Osteoblast (primary cell): ENCODE data around the gene ADD1. TPM values are rescaled to one million over a fixed set of nuclear protein-coding genes. Genes with fewer than 3 reads are reported as not detected.

Experiments
- DNase-seq: peaks from one replicate; pipeline ENCODE4 v3.0.0; 2011; ENCODE audit warnings: low spot score, mixed read lengths; ENCODE audit not compliant: insufficient read length; ENCODE audit errors: missing footprints
- H2AFZ ChIP-seq: 2 replicates; pipeline ENCODE4 v1.6.0; 2011; ENCODE audit warnings: mild to moderate bottlenecking, low read length
- H3K27ac ChIP-seq: 2 replicates; pipeline ENCODE4 v1.5.1; 2011; ENCODE audit warnings: mild to moderate bottlenecking, low read depth, low read length, moderate library complexity
- H3K27me3 ChIP-seq: 2 replicates; pipeline ENCODE4 v1.6.0; 2012; ENCODE audit warnings: mild to moderate bottlenecking, control low read depth, inconsistent platforms, low read length, moderate library complexity; ENCODE audit not compliant: insufficient read depth
- H3K36me3 ChIP-seq: 2 replicates; pipeline ENCODE4 v1.5.1; 2011; ENCODE audit warnings: mild to moderate bottlenecking, low read length, control low read depth, moderate library complexity; ENCODE audit not compliant: insufficient read depth
- H3K4me1 ChIP-seq: 2 replicates; pipeline ENCODE4 v1.5.1; 2011; ENCODE audit warnings: mild to moderate bottlenecking, low read length, control low read depth, moderate library complexity; ENCODE audit not compliant: insufficient read depth
- H3K4me2 ChIP-seq: 2 replicates; pipeline ENCODE4 v1.6.0; 2011; ENCODE audit warnings: mild to moderate bottlenecking, low read length; ENCODE audit not compliant: insufficient read depth
- H3K4me3 ChIP-seq: fragments of 200-600 bp; sonication (generic); 3 replicates; pipeline ENCODE4 v1.5.1; 2012; ENCODE audit warnings: mild to moderate bottlenecking, low read length, inconsistent platforms; ENCODE audit not compliant: insufficient read depth
- H3K79me2 ChIP-seq: 2 replicates; pipeline ENCODE4 v1.6.0; 2012; ENCODE audit warnings: mild to moderate bottlenecking, low read length, control low read depth, inconsistent platforms; ENCODE audit not compliant: insufficient read depth
- H3K9me3 ChIP-seq: 2 replicates; pipeline ENCODE4 v1.5.1; 2011; ENCODE audit warnings: low read depth, low read length, control low read depth
- H4K20me1 ChIP-seq: 2 replicates; pipeline ENCODE4 v1.6.0; 2012; ENCODE audit warnings: mild to moderate bottlenecking, low read length, control low read depth; ENCODE audit not compliant: insufficient read depth
- total RNA-seq: library from RNA; depleted of rRNA; stranded (reverse); fragments of >200 nt; gene quantifications from 2 replicates; pipeline ENCODE4 v1.2.3, GENCODE V29; 2012
- TF ChIP-seq, protein P1 (sequence below): IDR thresholded peaks from 2 replicates; pipeline ENCODE4 v1.5.1; 2011; ENCODE audit warnings: mild to moderate bottlenecking, low read depth, low read length, moderate library complexity; ENCODE audit errors: extremely low read depth

Gene ADD1
- total RNA-seq, 1 donor = 200 TPM

GRCh38 chr4:2795893-2796848 lies 47.5 kb upstream of the ADD1 start:
- no peak overlapping the region for H2AFZ ChIP-seq
- peak; percentile 87 for DNase-seq

DNA sequence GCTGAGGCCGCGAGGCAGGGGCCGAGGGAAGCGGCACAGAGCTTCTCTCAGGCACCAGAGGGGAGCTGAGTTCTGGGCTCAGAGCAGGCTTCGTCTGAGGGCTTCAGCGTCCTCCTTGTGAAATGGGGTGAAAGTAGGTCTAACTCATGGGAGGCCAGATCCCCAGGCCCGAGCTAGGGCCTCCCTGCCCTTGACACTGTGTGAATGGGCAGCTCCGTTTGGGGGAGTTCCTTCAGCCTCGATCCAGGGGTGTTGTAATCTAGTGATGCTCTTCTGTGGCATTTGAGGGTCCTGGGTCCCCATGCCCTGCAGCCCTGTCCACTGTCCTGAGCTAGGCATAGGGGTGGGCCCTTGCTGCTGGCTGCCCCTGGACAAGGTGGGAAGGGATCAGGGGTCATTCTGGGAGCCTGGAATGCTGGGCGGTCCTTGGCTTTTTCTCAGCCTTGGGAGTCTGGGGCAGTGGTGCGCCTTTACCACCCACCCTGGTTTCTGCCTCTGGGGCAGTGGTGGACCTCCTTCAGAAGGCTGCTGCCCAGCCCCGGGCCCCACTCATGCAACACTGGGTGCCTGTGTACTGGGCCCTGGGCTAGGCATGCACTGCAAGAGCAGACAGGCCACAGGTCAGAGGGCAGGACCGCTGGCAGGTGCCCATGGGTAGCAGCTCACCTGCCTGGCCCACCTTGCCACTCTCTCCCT lies 46.6 kb upstream of the ADD1 start:
- Histone ChIP-seq H3K27ac (peak overlapping the region; percentile 56), H3K27me3 (no peaks in the 10 kb centered on the region), H3K79me2 (peaks cover 76% of the 10 kb centered on the region), H3K4me1 (peaks cover 49% of the 10 kb centered on the region), H3K4me2 (no peak overlapping the region), H4K20me1 (no peaks in the 10 kb centered on the region), H3K9me3 (no peaks in the 10 kb centered on the region), H3K4me3 (no peak overlapping the region), H3K36me3 (peaks cover 5% of the 10 kb centered on the region), H2AFZ (no peak overlapping the region)
- TF ChIP-seq, protein P1, sequence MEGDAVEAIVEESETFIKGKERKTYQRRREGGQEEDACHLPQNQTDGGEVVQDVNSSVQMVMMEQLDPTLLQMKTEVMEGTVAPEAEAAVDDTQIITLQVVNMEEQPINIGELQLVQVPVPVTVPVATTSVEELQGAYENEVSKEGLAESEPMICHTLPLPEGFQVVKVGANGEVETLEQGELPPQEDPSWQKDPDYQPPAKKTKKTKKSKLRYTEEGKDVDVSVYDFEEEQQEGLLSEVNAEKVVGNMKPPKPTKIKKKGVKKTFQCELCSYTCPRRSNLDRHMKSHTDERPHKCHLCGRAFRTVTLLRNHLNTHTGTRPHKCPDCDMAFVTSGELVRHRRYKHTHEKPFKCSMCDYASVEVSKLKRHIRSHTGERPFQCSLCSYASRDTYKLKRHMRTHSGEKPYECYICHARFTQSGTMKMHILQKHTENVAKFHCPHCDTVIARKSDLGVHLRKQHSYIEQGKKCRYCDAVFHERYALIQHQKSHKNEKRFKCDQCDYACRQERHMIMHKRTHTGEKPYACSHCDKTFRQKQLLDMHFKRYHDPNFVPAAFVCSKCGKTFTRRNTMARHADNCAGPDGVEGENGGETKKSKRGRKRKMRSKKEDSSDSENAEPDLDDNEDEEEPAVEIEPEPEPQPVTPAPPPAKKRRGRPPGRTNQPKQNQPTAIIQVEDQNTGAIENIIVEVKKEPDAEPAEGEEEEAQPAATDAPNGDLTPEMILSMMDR = no peak
- DNase-seq = peak; percentile 25

More at GRCh38 chr4:2795893-2796848, 47.5 kb upstream of the ADD1 start:
- Histone ChIP-seq H3K36me3 (peaks cover 5% of the 10 kb centered on the region), H3K27me3 (no peaks in the 10 kb centered on the region), H3K4me2 (no peak overlapping the region), H3K9me3 (no peaks in the 10 kb centered on the region), H3K4me3 (no peak overlapping the region), H4K20me1 (no peaks in the 10 kb centered on the region), H3K27ac (peak overlapping the region; percentile 56), H3K79me2 (peaks cover 73% of the 10 kb centered on the region), H3K4me1 (peaks cover 46% of the 10 kb centered on the region)
- TF ChIP-seq, protein P1 = no peak

DNA sequence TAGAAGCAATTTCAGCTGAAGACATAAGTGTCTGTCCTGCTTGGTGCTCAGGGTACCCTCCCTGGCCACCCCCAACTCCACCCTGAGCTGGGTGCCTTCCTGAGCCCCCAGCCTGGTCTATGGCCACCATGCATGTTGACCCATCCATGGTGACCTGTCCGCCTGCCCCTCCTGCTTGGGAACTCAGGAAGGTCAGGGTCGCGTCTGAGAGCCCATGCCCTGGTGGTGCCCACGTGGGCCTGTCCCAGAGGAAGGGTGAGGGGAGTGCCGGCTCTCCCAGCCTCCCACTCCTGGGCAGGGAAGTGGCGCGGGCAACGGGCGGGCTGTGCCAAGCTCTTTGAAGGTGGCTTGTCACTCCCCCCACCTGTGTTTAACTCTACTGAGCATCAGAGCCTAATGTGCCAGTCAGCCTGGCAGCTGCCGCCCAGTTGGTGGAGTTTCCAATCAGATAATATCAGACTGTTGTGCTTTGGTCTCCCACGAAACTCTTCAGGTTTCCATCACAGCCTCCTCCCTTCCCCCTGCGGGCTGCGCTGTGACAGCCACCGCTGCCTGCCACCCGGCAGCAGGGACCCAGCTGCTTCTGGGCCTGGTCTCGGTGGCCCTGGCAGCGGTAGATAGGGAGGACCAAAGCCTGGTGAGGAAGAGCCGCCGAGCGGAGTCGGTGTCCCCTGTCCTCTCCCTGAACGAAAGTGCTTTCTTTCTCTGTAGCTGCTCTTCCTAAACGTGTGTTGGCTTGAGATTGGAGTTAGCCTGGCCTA lies 45.9 kb upstream of the ADD1 start:
- Histone ChIP-seq H3K27ac (no peak overlapping the region), H4K20me1 (no peaks in the 10 kb centered on the region), H3K4me3 (no peak overlapping the region), H3K36me3 (peaks cover 5% of the 10 kb centered on the region), H3K4me1 (peaks cover 49% of the 10 kb centered on the region), H3K9me3 (no peaks in the 10 kb centered on the region), H3K27me3 (no peaks in the 10 kb centered on the region), H3K79me2 (peaks cover 78% of the 10 kb centered on the region), H3K4me2 (no peak overlapping the region), H2AFZ (no peak overlapping the region)
- TF ChIP-seq, protein P1 = no peak
- peak; percentile 14 for DNase-seq
